ENCODE data around the gene CRK. TPM values are rescaled to one million over a fixed set of nuclear protein-coding genes. Genes with fewer than 3 reads are reported as not detected.

Gene CRK
- total RNA-seq, 2 donors from 2014 or later, result 48.3 to 76.0 TPM

GRCh38 chr17:1498233-1498632, 42.2 kb upstream of the CRK start:
- no peaks in the 10 kb centered on the region for H3K9me3 ChIP-seq
- no peak overlapping the region for H3K4me3 ChIP-seq
- H3K27me3 ChIP-seq (replicated peaks; ENCODE audit: insufficient read depth), result no peaks in the 10 kb centered on the region
- no peak for DNase-seq (ENCODE audit: low spot score)
- no peak for TF ChIP-seq CTCF (IDR thresholded peaks at IDR 0.05)
- no peak for ATAC-seq (ENCODE audit: insufficient number of reproducible peaks, low FRiP score, low read depth)
- peaks cover 26% of the 10 kb centered on the region for H3K36me3 ChIP-seq
- no peak overlapping the region for H3K27ac ChIP-seq
- peaks cover 21 to 31% of the 10 kb centered on the region in 2 donors for H3K4me1 ChIP-seq (ENCODE audit: control insufficient read depth in 1 of 2, low read depth in 2 of 2)

- H3K4me3 ChIP-seq, result no peak overlapping the region
- peaks cover 25 to 35% of the 10 kb centered on the region in 2 donors for H3K4me1 ChIP-seq (ENCODE audit: control insufficient read depth in 1 of 2, low read depth in 2 of 2)
- H3K36me3 ChIP-seq, result peaks cover 26% of the 10 kb centered on the region
- no peaks in the 10 kb centered on the region for H3K27me3 ChIP-seq (replicated peaks; ENCODE audit: insufficient read depth)
- H3K9me3 ChIP-seq, result no peaks in the 10 kb centered on the region
- no peak for TF ChIP-seq CTCF (IDR thresholded peaks at IDR 0.05)
- ATAC-seq (ENCODE audit: insufficient number of reproducible peaks, low FRiP score, low read depth) (no peak), DNase-seq (ENCODE audit: low spot score) (no peak)
- H3K27ac ChIP-seq, result no peak overlapping the region
Measured at GRCh38 chr17:1497831-1498230, 41.8 kb upstream of the CRK start.

DNA sequence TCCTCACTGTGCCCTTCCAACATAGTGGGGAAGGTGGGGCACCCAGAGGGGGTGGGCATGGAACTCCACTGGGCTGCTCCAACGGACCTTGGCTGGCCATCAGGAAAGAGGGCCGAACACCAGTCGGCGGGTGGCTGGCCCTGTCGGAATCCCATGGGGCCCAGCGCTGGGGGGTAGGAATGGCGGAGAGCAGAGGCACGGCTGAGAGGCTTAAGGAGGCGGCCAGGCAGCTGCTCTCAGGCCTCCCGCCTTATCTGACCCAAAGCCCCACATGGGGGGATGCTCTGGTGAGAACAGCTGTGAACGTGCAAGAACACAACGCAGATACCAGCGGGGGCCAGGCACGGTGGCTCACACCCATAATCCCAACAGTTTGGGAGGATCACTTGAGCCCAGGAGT, 40.8 kb upstream of the CRK start:
- Histone ChIP-seq H3K4me3 (no peak overlapping the region), H3K4me1 (ENCODE audit: control insufficient read depth in 1 of 2, low read depth in 2 of 2) (peaks cover 35 to 45% of the 10 kb centered on the region in 2 donors), H3K9me3 (no peaks in the 10 kb centered on the region), H3K36me3 (peaks cover 22% of the 10 kb centered on the region), H3K27me3 (replicated peaks; ENCODE audit: insufficient read depth) (no peaks in the 10 kb centered on the region), H3K27ac (no peak overlapping the region)
- DNase-seq (ENCODE audit: low spot score) (no peak), ATAC-seq (ENCODE audit: insufficient number of reproducible peaks, low FRiP score, low read depth) (no peak)
- no peak for TF ChIP-seq CTCF (IDR thresholded peaks at IDR 0.05)

DNA sequence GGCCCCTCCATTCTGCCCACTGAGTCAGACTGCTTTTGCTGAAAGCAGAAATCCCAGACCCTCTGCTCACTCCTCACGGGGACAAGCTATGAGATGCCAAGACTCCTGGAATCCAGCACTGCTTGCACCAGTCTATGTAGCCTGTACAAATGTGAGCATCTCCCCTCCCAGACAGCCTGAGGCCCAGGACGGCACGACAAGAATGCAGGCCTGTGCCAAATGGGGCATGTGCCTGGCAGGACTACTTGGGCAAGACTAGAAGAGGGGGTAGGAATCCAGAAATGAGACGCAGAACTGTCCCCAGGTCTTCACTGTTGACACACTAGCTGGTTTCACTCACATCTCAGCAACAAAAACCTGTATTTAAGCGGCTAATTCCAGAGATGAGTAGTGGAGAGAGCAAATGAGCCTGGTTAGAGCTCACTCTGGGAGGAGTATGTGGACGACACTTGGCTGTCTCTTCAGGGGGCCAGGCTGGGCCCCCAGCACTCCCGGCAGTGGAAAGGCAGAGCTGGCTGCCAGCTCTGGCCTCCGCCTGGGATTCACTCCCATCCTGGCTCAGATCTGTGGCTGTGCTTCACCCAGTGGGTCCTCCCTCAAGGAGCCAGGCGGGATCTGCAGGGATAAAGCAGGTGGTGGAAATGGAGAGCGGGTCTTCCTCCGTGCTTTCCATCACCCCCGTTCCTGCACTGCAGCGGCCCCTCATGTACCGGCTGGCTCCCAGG, 39.4 kb upstream of the CRK start:
- no peaks in the 10 kb centered on the region for H3K9me3 ChIP-seq
- H3K36me3 ChIP-seq, result peaks cover 22% of the 10 kb centered on the region
- H3K27me3 ChIP-seq (replicated peaks; ENCODE audit: insufficient read depth), result no peaks in the 10 kb centered on the region
- H3K27ac ChIP-seq, result peak overlapping the region; percentile 84 to 87
- no peak overlapping the region for H3K4me3 ChIP-seq
- H3K4me1 ChIP-seq (ENCODE audit: control insufficient read depth in 1 of 2, low read depth in 2 of 2), result peaks cover 37 to 52% of the 10 kb centered on the region in 2 donors
- ATAC-seq (ENCODE audit: insufficient number of reproducible peaks, low FRiP score, low read depth), result no peak
- TF ChIP-seq CTCF (IDR thresholded peaks at IDR 0.05), result no peak
- no peak for DNase-seq (ENCODE audit: low spot score)

GRCh38 chr17:1494736-1495253, 38.8 kb upstream of the CRK start:
- Histone ChIP-seq H3K36me3 (peaks cover 22% of the 10 kb centered on the region), H3K27ac (peak overlapping the region; percentile 84 to 87)

More at GRCh38 chr17:1494736-1495253, 38.8 kb upstream of the CRK start:
- ATAC-seq (ENCODE audit: insufficient number of reproducible peaks, low FRiP score, low read depth), result no peak
- Histone ChIP-seq H3K9me3 (no peaks in the 10 kb centered on the region), H3K4me1 (ENCODE audit: control insufficient read depth in 1 of 2, low read depth in 2 of 2) (peaks cover 39 to 59% of the 10 kb centered on the region in 2 donors), H3K27me3 (replicated peaks; ENCODE audit: insufficient read depth) (no peaks in the 10 kb centered on the region), H3K4me3 (no peak overlapping the region)
- no peak for DNase-seq (ENCODE audit: low spot score)
- TF ChIP-seq CTCF (IDR thresholded peaks at IDR 0.05), result no peak

Data from thoracic aorta (tissue), 2 donors.